GM10266 (cell line): ENCODE measurements around the gene MAD1L1.

ENCODE experiments used
- DNase-seq: peaks from one replicate; pipeline ENCODE4 v3.0.0; 2012; ENCODE audit errors: extremely low spot score
- CTCF ChIP-seq: IDR thresholded peaks from 2 replicates; pipeline ENCODE4 v1.5.1; 2012; ENCODE audit warnings: mild to moderate bottlenecking, low read depth; ENCODE audit not compliant: control insufficient read depth, insufficient read depth; ENCODE audit errors: missing control alignments

The MAD1L1 gene

GRCh38 chr7:1910827-1911226 is 321.9 kb downstream of the MAD1L1 start:
- TF ChIP-seq CTCF = no peak
- no peak for DNase-seq

GRCh38 chr7:1910081-1910685 is 322.6 kb downstream of the MAD1L1 start:
- TF ChIP-seq CTCF = no peak
- no peak for DNase-seq

GRCh38 chr7:1909476-1909875 is 323.3 kb downstream of the MAD1L1 start:
- DNase-seq = no peak

GRCh38 chr7:1908823-1909420 is 323.8 kb downstream of the MAD1L1 start:
- no peak for DNase-seq
- no peak for TF ChIP-seq CTCF

More at GRCh38 chr7:1909476-1909875, 323.3 kb downstream of the MAD1L1 start:
- no peak for TF ChIP-seq CTCF

GRCh38 chr7:1907751-1908365 is 324.9 kb downstream of the MAD1L1 start:
- DNase-seq = no peak
- no peak for TF ChIP-seq CTCF

- DNase-seq = no peak
- TF ChIP-seq CTCF = no peak
Observed at GRCh38 chr7:1906988-1907745, 325.6 kb downstream of the MAD1L1 start.
